Peyer's patch (tissue), 4 donors: ENCODE data around the gene HMG20B.

Experiments
- POLR2A ChIP-seq, 2 donors: fragments of 450-650 bp; IDR thresholded peaks; one replicate each; pipeline ENCODE4 v1.5.1; 2017; ENCODE audit warnings: antibody characterized with exemption in 2 of 2, mild to moderate bottlenecking in 2 of 2, moderate library complexity in 2 of 2
- TF ChIP-seq, protein P1 (sequence below), 6 experiments: fragments of 450-650 bp in 4 of 6; fragments of 200-600 bp in 2 of 6; sonication (generic) in 1 of 6; IDR thresholded peaks; one replicate each; pipeline ENCODE4 v1.5.1; 2017 to 2019; ENCODE audit warnings: antibody characterized with exemption in 6 of 6, mild to moderate bottlenecking in 3 of 6, moderate library complexity in 1 of 6

GRCh38 chr19:3538965-3539755 is 33.6 kb upstream of the HMG20B start, which contains the start of gene TEKTIP1:
- TF ChIP-seq POLR2A (IDR thresholded peaks at IDR 0.05), result no peak
- TF ChIP-seq, protein P1, sequence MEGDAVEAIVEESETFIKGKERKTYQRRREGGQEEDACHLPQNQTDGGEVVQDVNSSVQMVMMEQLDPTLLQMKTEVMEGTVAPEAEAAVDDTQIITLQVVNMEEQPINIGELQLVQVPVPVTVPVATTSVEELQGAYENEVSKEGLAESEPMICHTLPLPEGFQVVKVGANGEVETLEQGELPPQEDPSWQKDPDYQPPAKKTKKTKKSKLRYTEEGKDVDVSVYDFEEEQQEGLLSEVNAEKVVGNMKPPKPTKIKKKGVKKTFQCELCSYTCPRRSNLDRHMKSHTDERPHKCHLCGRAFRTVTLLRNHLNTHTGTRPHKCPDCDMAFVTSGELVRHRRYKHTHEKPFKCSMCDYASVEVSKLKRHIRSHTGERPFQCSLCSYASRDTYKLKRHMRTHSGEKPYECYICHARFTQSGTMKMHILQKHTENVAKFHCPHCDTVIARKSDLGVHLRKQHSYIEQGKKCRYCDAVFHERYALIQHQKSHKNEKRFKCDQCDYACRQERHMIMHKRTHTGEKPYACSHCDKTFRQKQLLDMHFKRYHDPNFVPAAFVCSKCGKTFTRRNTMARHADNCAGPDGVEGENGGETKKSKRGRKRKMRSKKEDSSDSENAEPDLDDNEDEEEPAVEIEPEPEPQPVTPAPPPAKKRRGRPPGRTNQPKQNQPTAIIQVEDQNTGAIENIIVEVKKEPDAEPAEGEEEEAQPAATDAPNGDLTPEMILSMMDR (IDR thresholded peaks at IDR 0.05), result no peak
